Measurements from ENCODE around the gene MTCP1.

MTCP1 gene

DNA sequence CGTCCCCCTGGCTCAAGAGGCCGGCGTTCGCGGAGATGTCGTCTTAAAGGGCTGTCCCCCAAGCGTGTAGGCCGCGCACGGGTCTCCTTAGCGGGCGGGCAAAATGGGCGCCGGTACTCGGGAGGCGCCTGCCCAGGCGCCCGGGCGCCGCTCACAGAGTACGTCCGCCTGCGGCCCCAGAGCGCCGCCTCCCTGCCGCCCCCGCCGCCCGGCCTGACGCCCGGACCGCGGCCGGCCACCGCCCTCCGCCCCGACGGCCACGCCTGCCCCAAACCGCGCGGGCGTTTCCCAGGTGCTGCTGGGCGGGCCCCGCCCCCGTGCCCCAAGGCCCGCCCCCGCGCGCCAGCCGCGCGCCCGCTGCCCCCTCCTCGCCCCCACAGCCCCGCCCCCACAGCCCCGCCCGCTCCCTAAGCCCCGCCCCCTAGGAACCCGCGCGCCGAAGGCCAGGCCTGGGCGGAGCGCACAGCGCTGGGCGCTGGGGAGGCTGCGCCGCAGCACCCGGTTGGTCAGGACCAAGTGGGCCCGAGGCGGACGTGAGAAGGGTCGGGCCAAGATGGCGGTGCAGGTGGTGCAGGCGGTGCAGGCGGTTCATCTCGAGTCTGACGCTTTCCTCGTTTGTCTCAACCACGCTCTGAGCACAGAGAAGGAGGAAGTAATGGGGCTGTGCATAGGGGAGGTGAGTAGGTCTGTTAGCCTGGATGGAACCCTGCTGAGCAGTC lies at the start of gene MTCP1, which contains the start of the genes BRCC3 and CMC4:
Gene MTCP1 (minus strand): TSS at position 162 of the 719 bp plus-strand sequence. CDS start 5,126 bp downstream, outside the sequence.
Gene BRCC3 (plus strand): TSS at position 534 of the 719 bp plus-strand sequence. CDS start 20 bp downstream, at position 554.
Gene CMC4 (minus strand): TSS at position 162 of the 719 bp plus-strand sequence. CDS start 7,113 bp downstream, outside the sequence.
- ATAC-seq = peak; percentile 96
- no peak for TF ChIP-seq CSDC2 (CRISPR knock-in tag; IDR thresholded peaks at IDR 0.05)
- peak; percentile 68 for TF ChIP-seq ZNF70 (CRISPR knock-in tag; IDR thresholded peaks at IDR 0.05)

DNA sequence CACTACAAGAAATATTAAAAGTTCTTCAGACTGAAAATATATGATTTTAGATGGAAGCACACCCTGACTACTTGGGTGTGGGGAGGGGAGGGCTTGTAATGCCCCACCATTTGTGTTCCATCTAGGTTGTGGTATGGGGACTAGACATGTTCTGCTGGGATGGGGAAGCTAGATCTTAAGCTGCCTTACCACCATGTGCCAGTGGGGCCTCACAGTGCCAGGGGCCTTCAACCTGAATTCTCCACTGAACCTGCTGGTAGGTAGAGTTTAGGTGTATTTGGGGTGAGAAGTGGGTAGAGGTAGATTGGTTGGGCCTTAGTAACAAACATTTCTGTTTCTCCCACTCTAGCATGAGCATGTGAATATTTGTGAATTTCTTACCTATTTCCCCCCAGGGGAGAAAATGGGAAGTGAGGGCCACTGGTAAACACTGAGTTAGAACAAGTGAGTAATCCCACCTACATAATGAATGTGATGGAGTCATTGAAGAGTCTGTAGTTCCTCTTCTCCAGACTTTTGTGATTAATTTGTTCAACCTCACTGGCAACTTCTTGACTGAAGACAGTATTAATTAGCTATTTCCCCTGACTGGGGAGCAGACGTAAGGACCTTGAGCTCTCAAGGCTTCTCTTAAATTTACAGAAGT lies 44.4 kb upstream of the MTCP1 start:
- TF ChIP-seq, protein P1, sequence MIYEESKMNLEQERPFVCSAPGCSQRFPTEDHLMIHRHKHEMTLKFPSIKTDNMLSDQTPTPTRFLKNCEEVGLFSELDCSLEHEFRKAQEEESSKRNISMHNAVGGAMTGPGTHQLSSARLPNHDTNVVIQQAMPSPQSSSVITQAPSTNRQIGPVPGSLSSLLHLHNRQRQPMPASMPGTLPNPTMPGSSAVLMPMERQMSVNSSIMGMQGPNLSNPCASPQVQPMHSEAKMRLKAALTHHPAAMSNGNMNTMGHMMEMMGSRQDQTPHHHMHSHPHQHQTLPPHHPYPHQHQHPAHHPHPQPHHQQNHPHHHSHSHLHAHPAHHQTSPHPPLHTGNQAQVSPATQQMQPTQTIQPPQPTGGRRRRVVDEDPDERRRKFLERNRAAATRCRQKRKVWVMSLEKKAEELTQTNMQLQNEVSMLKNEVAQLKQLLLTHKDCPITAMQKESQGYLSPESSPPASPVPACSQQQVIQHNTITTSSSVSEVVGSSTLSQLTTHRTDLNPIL (CRISPR knock-in tag; IDR thresholded peaks at IDR 0.05; ENCODE audit: low read depth) = no peak
- TF ChIP-seq OSR1 (CRISPR knock-in tag; IDR thresholded peaks at IDR 0.05) = no peak
- TF ChIP-seq PPARA (CRISPR knock-in tag; IDR thresholded peaks at IDR 0.05; ENCODE audit: borderline replicate concordance) = no peak
- no peak for TF ChIP-seq TCF4 (CRISPR knock-in tag; IDR thresholded peaks at IDR 0.05; ENCODE audit: borderline replicate concordance)
- TF ChIP-seq ISL1 (CRISPR knock-in tag; IDR thresholded peaks at IDR 0.05) = no peak
- no peak for TF ChIP-seq ZC3H10 (CRISPR knock-in tag; IDR thresholded peaks at IDR 0.05)
- no peak for TF ChIP-seq ZNF70 (CRISPR knock-in tag; IDR thresholded peaks at IDR 0.05)
- TF ChIP-seq, protein P2, sequence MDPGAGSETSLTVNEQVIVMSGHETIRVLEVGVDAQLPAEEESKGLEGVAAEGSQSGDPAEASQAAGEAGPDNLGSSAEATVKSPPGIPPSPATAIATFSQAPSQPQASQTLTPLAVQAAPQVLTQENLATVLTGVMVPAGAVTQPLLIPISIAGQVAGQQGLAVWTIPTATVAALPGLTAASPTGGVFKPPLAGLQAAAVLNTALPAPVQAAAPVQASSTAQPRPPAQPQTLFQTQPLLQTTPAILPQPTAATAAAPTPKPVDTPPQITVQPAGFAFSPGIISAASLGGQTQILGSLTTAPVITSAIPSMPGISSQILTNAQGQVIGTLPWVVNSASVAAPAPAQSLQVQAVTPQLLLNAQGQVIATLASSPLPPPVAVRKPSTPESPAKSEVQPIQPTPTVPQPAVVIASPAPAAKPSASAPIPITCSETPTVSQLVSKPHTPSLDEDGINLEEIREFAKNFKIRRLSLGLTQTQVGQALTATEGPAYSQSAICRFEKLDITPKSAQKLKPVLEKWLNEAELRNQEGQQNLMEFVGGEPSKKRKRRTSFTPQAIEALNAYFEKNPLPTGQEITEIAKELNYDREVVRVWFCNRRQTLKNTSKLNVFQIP (CRISPR knock-in tag; IDR thresholded peaks at IDR 0.05; ENCODE audit: borderline replicate concordance, low read depth) = no peak
- TF ChIP-seq RARB (CRISPR knock-in tag; IDR thresholded peaks at IDR 0.05) = no peak
- no peak for TF ChIP-seq ZNF8 (CRISPR knock-in tag; IDR thresholded peaks at IDR 0.05)
- TF ChIP-seq, protein P3, sequence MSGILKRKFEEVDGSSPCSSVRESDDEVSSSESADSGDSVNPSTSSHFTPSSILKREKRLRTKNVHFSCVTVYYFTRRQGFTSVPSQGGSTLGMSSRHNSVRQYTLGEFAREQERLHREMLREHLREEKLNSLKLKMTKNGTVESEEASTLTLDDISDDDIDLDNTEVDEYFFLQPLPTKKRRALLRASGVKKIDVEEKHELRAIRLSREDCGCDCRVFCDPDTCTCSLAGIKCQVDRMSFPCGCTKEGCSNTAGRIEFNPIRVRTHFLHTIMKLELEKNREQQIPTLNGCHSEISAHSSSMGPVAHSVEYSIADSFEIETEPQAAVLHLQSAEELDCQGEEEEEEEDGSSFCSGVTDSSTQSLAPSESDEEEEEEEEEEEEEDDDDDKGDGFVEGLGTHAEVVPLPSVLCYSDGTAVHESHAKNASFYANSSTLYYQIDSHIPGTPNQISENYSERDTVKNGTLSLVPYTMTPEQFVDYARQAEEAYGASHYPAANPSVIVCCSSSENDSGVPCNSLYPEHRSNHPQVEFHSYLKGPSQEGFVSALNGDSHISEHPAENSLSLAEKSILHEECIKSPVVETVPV (CRISPR knock-in tag; IDR thresholded peaks at IDR 0.05) = no peak
- no peak for TF ChIP-seq ZNF565 (CRISPR knock-in tag; conservative IDR thresholded peaks at IDR 0.05; ENCODE audit: low read depth)
- no peak for ATAC-seq

- no peak for TF ChIP-seq TOX (CRISPR knock-in tag; IDR thresholded peaks at IDR 0.05; ENCODE audit: borderline replicate concordance)
- no peak for TF ChIP-seq RARB (CRISPR knock-in tag; IDR thresholded peaks at IDR 0.05)
- TF ChIP-seq OSR1 (CRISPR knock-in tag; IDR thresholded peaks at IDR 0.05) = no peak
- ATAC-seq = no peak
Measured at GRCh38 chrX:155113097-155113496, 42.2 kb upstream of the MTCP1 start.

GRCh38 chrX:155112171-155112570 lies 41.2 kb upstream of the MTCP1 start:
- TF ChIP-seq SNAI2 (CRISPR knock-in tag; IDR thresholded peaks at IDR 0.05) = no peak
- no peak for TF ChIP-seq ZNF8 (CRISPR knock-in tag; IDR thresholded peaks at IDR 0.05)
- TF ChIP-seq, protein P2 (CRISPR knock-in tag; IDR thresholded peaks at IDR 0.05; ENCODE audit: borderline replicate concordance, low read depth) = no peak
- no peak for TF ChIP-seq ZNF70 (CRISPR knock-in tag; IDR thresholded peaks at IDR 0.05)
- TF ChIP-seq ZFP30 (CRISPR knock-in tag; IDR thresholded peaks at IDR 0.05) = no peak
- no peak for TF ChIP-seq GLIS3 (CRISPR knock-in tag; IDR thresholded peaks at IDR 0.05)
- TF ChIP-seq BACH2 (CRISPR knock-in tag; IDR thresholded peaks at IDR 0.05; ENCODE audit: borderline replicate concordance) = no peak
- TF ChIP-seq TSHZ2 (CRISPR knock-in tag; IDR thresholded peaks at IDR 0.05) = no peak
- TF ChIP-seq, protein P3 (CRISPR knock-in tag; IDR thresholded peaks at IDR 0.05) = no peak
- no peak for TF ChIP-seq CSDC2 (CRISPR knock-in tag; IDR thresholded peaks at IDR 0.05)
- TF ChIP-seq ESRRG (CRISPR knock-in tag; IDR thresholded peaks at IDR 0.05) = no peak
- no peak for TF ChIP-seq PATZ1 (CRISPR knock-in tag; IDR thresholded peaks at IDR 0.05; ENCODE audit: borderline replicate concordance)
- TF ChIP-seq ZC3H10 (CRISPR knock-in tag; IDR thresholded peaks at IDR 0.05) = no peak
- ATAC-seq = no peak

Data from SK-N-SH treated with all-trans-retinoic acid at 6 μM for 48 hours (cell line).